Activated T-cell treated with anti-CD3 and anti-CD28 coated beads for 48 hours (primary cell): ENCODE measurements around the gene ACSL3.

Experiments used
- DNase-seq: peaks from one replicate; pipeline ENCODE4 v3.0.0-alpha.2; 2020; ENCODE audit warnings: low read depth

Gene ACSL3

GRCh38 chr2:222943820-222944219, 83.0 kb downstream of the ACSL3 start:
- no peak for DNase-seq

- DNase-seq, result no peak
Observed at GRCh38 chr2:222944552-222944951, 83.7 kb downstream of the ACSL3 start.

- no peak for DNase-seq
Observed at GRCh38 chr2:222944971-222945740, 84.3 kb downstream of the ACSL3 start.

GRCh38 chr2:222945887-222946286, 85.1 kb downstream of the ACSL3 start:
- DNase-seq, result no peak

GRCh38 chr2:222946700-222947287, 86.0 kb downstream of the ACSL3 start:
- DNase-seq, result no peak

GRCh38 chr2:222949073-222949472, 88.2 kb downstream of the ACSL3 start:
- no peak for DNase-seq

GRCh38 chr2:222949690-222950323, 89.0 kb downstream of the ACSL3 start:
- no peak for DNase-seq

GRCh38 chr2:222950638-222951285, 89.9 kb downstream of the ACSL3 start:
- DNase-seq, result no peak

- no peak for DNase-seq
Observed at GRCh38 chr2:222952204-222952603, 91.4 kb downstream of the ACSL3 start.

GRCh38 chr2:222955008-222955407, 94.2 kb downstream of the ACSL3 start:
- no peak for DNase-seq

- no peak for DNase-seq
Observed at GRCh38 chr2:222959358-222959757, 98.5 kb downstream of the ACSL3 start.

GRCh38 chr2:222960126-222960525, 99.3 kb downstream of the ACSL3 start:
- no peak for DNase-seq

- DNase-seq, result no peak
Observed at GRCh38 chr2:222963641-222964040, 102.8 kb downstream of the ACSL3 start.

GRCh38 chr2:222964376-222965031, 103.7 kb downstream of the ACSL3 start:
- no peak for DNase-seq

- no peak for DNase-seq
Observed at GRCh38 chr2:222965555-222965954, 104.7 kb downstream of the ACSL3 start.

- DNase-seq, result no peak
Observed at GRCh38 chr2:222968550-222969155, 107.8 kb downstream of the ACSL3 start.

GRCh38 chr2:222969491-222969890, 108.7 kb downstream of the ACSL3 start:
- DNase-seq, result no peak

GRCh38 chr2:222972420-222972819, 111.6 kb downstream of the ACSL3 start:
- DNase-seq, result no peak

- no peak for DNase-seq
Observed at GRCh38 chr2:222973237-222973636, 112.4 kb downstream of the ACSL3 start.

- DNase-seq, result no peak
Observed at GRCh38 chr2:222973733-222974132, 112.9 kb downstream of the ACSL3 start.

- DNase-seq, result no peak
Observed at GRCh38 chr2:222976521-222977061, 115.8 kb downstream of the ACSL3 start.

GRCh38 chr2:222977121-222977520, 116.3 kb downstream of the ACSL3 start:
- no peak for DNase-seq
